Measurements from ENCODE around the gene RD3L.

The RD3L gene

GRCh38 chr14:103892247-103892646, 50.1 kb downstream of the RD3L start:
- no peak for DNase-seq

GRCh38 chr14:103891667-103892215, 50.6 kb downstream of the RD3L start:
- DNase-seq, result no peak

DNA sequence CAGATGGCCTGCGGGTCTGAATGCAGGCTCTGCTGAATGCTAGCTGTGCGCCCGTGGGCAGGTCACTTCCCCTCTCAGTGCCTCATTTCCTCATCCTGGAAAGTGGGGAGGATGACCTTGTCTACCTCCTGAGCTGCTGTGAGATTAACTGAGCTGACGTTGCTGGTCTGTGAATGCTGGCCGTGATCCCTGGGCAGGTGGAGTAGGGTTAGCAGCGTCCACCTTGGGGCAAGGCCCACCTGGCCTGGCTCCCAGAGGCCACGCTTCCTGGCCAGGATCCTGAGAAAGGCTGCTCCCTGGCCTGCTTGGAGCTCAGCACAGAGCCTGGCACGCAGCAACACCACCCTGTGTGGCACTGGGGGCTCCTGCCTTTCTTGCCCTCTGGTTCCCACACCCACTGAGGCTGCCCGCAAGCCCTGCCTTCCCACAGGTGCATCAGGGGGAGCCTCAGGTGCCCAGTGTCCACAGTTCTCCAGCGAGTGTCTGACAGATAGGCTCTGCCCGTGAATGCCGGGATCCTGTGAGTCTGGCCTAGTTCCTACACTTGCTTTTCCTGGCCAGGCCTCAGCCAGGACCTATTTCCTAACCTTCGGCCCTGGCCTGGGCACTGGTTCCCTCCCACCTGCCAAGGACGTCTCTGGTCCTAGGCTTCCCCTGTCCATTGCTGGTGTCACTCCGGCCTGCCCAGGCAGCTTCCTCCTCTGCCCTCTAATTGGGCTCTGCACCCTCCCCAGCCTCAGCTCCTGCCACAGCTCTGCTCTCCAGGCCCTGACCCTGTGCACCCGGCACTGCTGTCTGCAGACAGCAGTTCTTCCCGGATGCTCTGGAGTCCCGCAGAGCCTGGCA, 51.3 kb downstream of the RD3L start:
- DNase-seq, result no peak
